ENCODE data around the gene TRIP13.

- TF ChIP-seq, protein P1, sequence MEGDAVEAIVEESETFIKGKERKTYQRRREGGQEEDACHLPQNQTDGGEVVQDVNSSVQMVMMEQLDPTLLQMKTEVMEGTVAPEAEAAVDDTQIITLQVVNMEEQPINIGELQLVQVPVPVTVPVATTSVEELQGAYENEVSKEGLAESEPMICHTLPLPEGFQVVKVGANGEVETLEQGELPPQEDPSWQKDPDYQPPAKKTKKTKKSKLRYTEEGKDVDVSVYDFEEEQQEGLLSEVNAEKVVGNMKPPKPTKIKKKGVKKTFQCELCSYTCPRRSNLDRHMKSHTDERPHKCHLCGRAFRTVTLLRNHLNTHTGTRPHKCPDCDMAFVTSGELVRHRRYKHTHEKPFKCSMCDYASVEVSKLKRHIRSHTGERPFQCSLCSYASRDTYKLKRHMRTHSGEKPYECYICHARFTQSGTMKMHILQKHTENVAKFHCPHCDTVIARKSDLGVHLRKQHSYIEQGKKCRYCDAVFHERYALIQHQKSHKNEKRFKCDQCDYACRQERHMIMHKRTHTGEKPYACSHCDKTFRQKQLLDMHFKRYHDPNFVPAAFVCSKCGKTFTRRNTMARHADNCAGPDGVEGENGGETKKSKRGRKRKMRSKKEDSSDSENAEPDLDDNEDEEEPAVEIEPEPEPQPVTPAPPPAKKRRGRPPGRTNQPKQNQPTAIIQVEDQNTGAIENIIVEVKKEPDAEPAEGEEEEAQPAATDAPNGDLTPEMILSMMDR (IDR thresholded peaks at IDR 0.05): no peak
- no peak for TF ChIP-seq POLR2A (IDR thresholded peaks at IDR 0.05)
Measured at GRCh38 chr5:926417-927171, 33.9 kb downstream of the TRIP13 start.

Data from lower leg skin (tissue), 3 donors.